ENCODE results near the gene FADS1.

FADS1 gene

DNA sequence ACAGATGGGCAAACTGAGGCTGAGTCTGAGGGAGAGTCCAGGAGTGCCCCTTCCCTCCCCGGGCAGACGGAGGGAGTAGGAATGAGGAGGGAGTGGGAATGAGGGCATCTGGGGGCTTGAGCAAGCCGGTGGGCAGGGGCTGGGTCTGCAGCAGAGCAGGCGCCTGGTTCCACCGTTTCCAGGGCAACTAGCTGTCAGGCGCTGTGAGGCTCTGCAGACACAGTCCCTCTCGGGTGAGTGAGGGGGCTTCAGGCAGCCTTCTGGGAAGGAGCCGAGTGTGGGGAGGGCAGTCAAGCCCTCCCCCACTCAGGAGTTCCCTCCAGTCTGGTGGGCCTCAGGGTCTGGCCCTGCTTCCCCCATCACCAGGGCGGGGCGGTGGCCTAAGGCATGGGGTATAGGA lies 43.4 kb downstream of the FADS1 start:
- TF ChIP-seq, protein P1, sequence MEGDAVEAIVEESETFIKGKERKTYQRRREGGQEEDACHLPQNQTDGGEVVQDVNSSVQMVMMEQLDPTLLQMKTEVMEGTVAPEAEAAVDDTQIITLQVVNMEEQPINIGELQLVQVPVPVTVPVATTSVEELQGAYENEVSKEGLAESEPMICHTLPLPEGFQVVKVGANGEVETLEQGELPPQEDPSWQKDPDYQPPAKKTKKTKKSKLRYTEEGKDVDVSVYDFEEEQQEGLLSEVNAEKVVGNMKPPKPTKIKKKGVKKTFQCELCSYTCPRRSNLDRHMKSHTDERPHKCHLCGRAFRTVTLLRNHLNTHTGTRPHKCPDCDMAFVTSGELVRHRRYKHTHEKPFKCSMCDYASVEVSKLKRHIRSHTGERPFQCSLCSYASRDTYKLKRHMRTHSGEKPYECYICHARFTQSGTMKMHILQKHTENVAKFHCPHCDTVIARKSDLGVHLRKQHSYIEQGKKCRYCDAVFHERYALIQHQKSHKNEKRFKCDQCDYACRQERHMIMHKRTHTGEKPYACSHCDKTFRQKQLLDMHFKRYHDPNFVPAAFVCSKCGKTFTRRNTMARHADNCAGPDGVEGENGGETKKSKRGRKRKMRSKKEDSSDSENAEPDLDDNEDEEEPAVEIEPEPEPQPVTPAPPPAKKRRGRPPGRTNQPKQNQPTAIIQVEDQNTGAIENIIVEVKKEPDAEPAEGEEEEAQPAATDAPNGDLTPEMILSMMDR (conservative IDR thresholded peaks at IDR 0.05; ENCODE audit: control insufficient read depth, insufficient read depth, low read depth, low read length): no peak
- H3K4me3 ChIP-seq (ENCODE audit: control insufficient read depth, low read depth, low read length): no peak overlapping the region
- no peak for DNase-seq (ENCODE audit: low read depth)

DNA sequence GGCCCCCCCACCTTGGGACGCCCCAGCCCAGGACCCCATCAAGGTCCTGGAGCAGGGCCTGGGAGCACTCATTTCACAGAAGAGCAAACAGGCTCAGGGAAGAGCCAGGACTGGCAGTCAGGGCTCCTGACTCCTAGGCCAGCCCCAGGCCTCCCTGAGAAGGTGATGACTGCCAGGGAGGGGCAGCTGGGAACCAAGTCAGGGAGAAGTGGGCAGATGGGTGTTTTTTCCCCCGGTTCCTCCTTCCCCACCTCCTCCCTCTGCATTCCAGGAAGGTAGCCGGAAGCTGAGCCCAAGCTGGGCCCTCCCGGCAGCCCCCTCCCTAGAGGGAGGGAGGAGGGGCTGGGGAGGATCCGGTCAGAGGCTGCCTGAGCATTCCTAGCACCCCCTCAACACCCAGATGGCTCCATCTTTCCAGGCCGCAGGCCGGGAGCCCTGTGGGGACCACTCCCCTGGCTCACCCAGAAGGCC lies 44.8 kb downstream of the FADS1 start:
- TF ChIP-seq, protein P1 (conservative IDR thresholded peaks at IDR 0.05; ENCODE audit: control insufficient read depth, insufficient read depth, low read depth, low read length): no peak
- DNase-seq (ENCODE audit: low read depth): no peak
- no peak overlapping the region for H3K4me3 ChIP-seq (ENCODE audit: control insufficient read depth, low read depth, low read length)

DNA sequence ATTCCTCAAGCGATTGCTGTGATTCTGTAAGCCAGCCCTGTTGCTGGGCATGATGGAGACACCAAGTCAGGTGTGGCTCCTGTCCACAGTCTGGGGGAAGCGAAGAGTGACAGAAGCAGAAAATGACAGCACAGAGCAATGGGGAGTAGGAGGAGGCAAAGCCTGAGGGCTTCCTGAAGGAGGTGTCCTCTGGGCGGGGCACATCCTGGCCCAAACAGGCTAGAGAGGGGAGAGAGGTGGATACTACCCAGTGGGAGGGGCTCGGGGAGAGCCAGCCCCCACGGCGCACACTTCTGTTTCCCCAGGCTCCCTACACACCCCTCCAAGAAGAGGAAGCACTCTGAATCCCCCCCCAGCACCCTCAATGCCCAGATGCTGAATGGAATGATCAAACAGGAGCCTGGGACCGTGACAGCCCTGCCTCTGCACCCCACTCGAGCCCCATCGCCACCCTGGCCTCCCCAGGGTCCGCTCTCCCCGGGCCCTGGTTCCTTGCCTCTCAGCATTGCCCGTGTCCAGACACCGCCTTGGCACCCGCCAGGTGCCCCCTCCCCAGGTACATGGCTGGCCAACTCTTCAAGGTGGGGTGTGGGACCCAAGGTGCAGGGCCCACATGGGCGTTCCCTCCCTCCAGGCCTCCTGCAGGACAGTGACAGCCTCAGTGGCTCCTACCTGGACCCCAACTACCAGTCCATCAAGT lies 45.5 kb downstream of the FADS1 start:
- no peak for DNase-seq (ENCODE audit: low read depth)
- TF ChIP-seq, protein P1 (conservative IDR thresholded peaks at IDR 0.05; ENCODE audit: control insufficient read depth, insufficient read depth, low read depth, low read length): no peak
- no peak overlapping the region for H3K4me3 ChIP-seq (ENCODE audit: control insufficient read depth, low read depth, low read length)

DNA sequence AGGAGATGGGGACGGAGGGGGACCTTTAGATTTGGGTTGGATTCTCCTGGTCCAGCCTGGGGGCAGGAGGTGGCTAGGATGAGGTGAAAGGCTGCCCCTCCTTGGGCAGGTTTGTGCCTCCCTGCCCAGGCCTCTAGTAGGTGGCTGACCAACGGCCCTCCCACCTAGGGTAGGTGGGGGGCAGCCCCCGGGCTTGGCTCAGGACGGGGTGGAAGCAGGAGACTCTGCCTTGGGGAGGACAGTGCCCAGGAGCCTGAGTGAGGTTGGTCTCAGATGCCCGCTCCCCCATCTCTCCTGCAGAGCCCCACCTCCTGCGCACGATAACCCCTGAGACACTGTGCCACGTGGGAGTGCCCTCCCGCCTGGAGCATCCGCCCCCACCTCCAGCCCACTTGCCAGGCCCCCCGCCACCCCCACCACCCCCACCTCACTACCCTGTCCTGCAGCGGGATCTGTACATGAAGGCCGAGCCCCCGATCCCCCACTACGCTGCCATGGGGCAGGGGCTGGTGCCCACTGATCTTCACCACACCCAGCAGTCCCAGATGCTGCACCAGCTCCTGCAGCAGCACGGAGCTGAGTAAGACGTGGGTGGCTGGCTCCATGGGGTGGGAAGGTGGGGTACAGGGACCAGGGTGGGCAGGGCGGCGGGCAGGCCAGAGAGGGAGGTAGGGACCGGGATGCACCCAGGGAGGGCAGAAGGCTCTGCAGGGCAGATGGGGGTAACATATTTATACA lies 46.7 kb downstream of the FADS1 start:
- TF ChIP-seq, protein P1 (conservative IDR thresholded peaks at IDR 0.05; ENCODE audit: control insufficient read depth, insufficient read depth, low read depth, low read length): no peak
- no peak overlapping the region for H3K4me3 ChIP-seq (ENCODE audit: control insufficient read depth, low read depth, low read length)

DNA sequence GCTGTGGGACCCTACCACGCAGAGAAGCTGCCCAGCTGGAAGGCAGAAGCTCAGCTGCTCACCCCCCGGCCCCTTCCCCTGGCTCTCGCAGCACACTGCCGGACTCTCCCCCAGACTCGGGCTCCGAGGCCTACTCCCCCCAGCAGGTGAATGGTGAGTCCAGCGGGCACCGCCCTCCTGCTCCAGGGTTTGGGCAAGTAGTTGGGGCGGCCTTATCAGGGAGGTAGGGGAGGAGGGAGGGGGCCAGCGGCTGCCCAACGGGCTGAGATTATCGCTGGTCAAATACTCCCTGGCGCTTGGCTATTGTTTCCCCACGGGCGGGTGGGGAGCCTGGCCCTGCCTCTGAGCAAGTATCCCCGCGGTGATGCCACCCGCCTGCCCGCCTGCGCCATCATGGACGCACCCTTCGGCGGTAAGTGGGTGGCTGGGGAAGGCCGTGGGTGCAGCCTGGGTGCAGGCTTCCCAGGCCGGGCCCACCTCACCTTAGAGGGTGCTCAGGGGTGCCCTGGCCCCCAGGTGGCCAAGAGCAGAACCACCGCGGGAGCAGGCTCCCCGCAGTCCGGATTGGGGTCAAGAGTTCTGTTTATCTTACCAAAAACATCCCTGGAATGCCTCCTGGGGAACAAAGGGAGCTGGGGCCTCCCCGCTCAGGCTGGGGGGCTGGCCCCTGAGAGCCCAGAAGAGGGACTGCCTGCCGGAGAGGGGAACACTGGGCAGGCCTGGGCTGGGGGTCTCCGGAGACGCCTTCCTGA lies 47.5 kb downstream of the FADS1 start:
- TF ChIP-seq, protein P1 (conservative IDR thresholded peaks at IDR 0.05; ENCODE audit: control insufficient read depth, insufficient read depth, low read depth, low read length): no peak
- DNase-seq (ENCODE audit: low read depth): no peak

More for the DNA sequence above, 46.7 kb downstream of the FADS1 start:
- DNase-seq (ENCODE audit: low read depth): no peak

DNA sequence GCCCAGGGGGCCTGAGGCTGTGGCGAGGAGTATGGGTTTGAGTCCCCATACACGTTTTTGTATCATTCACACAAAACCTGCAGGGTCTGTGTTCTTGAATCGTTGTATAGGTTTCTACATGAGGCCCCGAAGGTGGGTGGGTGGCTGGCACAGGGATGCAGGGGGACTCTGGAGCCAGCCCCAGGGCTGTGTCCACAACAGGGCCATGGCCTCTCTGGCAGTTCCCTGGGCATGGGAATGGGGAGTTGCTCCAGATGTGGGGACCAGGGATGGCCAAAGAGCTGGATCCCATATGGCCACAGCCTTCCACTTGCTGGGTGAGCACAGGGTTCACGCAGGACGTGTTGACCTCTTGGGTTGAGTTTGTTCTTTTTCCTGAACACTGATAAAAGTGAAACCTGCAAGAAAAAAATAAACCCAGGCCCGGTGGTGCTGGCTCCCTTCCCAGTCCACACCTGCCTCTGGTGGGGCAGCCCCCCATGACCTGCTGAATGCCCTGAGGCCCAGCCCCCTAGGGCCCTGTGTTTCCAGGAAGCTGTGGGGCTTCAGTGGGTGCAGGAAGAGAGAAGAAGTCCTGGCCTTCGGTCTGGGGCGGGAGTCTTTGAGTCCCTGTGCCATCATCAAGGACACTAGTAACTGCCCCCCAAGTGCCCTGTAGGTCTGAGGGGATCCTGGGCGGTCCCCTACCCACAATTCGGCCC lies 48.3 kb downstream of the FADS1 start:
- DNase-seq (ENCODE audit: low read depth): no peak
- H3K4me3 ChIP-seq (ENCODE audit: control insufficient read depth, low read depth, low read length): no peak overlapping the region
- TF ChIP-seq, protein P1 (conservative IDR thresholded peaks at IDR 0.05; ENCODE audit: control insufficient read depth, insufficient read depth, low read depth, low read length): no peak

More for the DNA sequence above, 47.5 kb downstream of the FADS1 start:
- H3K4me3 ChIP-seq (ENCODE audit: control insufficient read depth, low read depth, low read length): no peak overlapping the region
